ENCODE results near the gene MAGI2.

Gene MAGI2

GRCh38 chr7:79302293-79302692 lies 151.2 kb downstream of the MAGI2 start:
- DNase-seq (ENCODE audit: low spot score): no peak

DNA sequence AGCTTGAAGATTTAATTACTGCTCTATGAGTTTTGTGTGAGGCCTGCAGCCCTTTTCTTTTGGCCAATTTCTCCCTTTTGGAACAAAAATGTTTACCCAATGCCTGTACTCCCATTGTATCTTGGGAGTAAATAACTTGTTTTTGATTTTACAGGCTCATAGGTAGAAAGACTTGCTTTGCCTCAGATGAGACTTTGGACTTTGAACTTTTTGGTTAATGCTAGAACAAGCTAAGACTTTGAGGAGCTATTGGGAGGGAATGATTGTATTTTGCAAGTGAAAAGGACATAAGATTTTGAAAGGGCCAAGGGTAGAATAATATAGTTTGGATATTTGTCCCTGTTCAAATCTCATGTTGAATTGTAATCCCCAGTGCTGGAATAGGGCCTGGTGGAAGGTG lies 152.0 kb downstream of the MAGI2 start:
- no peak for DNase-seq (ENCODE audit: low spot score)

GRCh38 chr7:79300573-79300972 lies 152.9 kb downstream of the MAGI2 start:
- no peak for DNase-seq (ENCODE audit: low spot score)

DNA sequence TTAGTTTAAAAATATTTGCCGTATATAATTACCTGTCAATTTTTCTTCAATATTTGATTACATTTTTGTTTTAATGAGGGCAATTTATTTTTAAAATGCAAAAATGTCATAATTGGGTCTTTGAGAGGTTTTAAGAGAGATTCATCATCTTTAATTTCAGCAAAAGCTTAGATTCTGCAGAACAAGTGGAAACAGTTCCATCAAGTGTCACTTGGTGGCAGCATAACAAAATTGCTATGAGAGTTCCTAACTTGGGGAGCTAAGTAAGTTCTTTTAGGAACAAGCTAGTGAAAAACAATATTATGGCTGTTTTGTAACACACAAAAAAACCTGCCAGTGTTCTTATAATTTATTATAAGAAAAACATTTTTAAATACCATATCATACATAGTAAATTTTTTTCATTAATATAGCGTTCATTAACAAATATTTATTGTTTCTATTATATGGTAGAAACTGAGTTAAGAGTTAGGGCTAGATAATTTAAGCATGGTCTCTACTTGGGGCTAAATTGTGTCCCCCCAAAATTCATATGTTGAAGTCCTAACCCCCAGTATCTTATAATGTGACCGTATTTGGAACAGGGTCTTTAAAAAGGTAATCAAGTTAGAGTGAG lies 155.2 kb downstream of the MAGI2 start:
- DNase-seq (ENCODE audit: low spot score): peak; percentile 57

GRCh38 chr7:79296553-79297320 lies 156.7 kb downstream of the MAGI2 start:
- no peak for DNase-seq (ENCODE audit: low spot score)

GRCh38 chr7:79293655-79294142 lies 159.8 kb downstream of the MAGI2 start:
- DNase-seq (ENCODE audit: low spot score): no peak

GRCh38 chr7:79292834-79293233 lies 160.6 kb downstream of the MAGI2 start:
- no peak for DNase-seq (ENCODE audit: low spot score)

DNA sequence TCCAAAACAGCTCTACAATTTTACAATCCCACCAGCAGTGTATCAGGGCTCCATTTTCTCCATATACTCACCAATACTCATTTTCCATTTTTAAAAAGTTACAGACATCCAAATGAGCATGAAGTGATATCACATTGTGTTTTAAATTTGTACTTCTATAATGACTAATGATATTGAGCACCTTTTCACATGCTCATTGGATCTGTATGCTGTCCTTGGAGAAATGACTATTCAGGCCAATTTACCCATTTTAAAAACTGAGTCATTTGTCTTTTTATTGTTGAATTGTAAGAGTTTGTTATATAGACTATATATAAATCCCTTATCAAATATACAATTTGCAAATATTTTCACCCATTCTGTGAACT lies 162.0 kb downstream of the MAGI2 start:
- no peak for DNase-seq (ENCODE audit: low spot score)

DNA sequence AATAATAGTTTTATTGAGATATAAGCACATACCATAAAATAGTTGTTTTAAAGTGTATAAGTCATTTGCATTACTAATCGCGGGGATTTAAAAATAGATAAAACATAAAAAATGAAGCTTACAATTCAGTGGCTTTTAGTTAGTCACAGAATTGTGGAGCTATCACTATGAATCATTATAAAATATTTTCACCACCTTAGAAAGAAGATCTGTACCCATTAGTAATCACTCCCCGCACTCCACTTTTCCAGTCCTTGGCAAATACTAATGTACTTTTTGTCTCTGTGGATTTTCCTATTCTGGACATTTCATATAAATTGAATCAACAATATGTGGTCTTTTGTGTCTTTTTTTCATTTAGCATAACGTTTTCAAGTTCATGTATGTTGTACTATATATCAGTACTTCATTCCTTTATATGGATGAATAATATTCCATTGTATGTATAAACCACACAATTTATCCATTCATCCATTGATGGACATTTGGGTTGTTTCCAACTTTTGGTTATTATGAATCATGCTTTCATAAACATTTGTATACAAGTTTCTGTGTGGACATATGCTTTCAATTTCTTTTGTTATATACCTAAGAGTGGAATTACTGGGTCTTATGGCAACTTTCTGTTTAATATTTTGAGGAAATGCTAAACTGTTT lies 162.5 kb downstream of the MAGI2 start:
- peak; percentile 18 for DNase-seq (ENCODE audit: low spot score)

DNA sequence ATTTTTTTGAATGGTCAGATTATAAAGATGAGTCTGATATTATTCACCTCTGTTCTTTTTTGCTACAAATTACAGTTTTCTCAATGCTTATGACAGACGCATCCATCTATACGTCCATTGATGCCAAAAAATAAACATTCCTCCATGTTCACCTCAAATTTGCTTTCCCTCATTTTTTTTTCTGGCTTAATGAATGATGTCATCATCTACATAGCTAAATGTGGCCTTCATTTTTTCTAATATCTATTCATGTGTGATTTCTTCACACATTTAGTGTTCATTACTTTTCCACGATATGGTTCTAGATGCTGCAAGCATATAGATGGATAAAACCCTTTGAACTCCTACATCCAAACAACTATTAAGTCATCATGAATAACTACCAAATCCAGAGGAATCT lies 163.1 kb downstream of the MAGI2 start:
- DNase-seq (ENCODE audit: low spot score): no peak

DNA sequence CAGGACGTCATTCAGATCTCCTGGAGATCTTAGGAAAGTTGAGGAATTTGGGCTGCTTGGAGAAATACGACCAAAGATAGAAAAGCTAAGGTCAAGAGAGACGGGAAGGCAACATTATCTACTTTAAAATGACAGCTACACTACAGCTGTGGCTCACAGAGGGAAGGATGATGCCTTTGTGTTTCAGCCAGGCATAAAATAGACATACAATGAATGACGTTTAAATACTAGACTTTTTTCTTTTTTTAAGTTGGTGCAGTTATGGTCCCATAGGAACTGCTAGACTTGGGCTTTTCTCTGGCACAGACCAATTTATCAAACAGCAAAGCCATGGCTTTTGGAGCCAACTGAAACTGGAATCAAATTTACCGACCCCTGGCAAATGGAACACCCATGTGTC lies 164.8 kb downstream of the MAGI2 start:
- DNase-seq (ENCODE audit: low spot score): no peak

GRCh38 chr7:79287981-79288380 lies 165.5 kb downstream of the MAGI2 start:
- DNase-seq (ENCODE audit: low spot score): peak; percentile 19

- DNase-seq (ENCODE audit: low spot score): no peak
Measured at GRCh38 chr7:79286181-79286580, 167.3 kb downstream of the MAGI2 start.

DNA sequence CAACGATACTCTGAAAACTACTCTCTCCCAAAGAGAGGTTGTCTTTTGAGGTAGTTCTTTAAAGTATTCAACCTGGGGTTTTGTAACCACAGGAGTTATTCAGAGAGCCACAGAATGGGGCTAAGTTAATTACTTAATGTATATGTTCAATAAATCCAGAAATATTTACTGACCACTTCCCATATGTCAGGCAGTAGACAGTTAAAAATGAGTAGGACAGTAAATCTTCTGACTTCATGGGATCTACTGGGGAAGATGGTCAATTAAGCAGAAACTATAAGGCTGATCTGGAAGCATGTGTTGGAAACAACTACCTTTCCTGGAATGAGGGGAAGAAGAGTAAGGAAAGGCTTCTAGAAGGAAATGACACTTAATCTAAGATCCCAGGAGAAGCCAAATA lies 167.7 kb downstream of the MAGI2 start:
- DNase-seq (ENCODE audit: low spot score): no peak

DNA sequence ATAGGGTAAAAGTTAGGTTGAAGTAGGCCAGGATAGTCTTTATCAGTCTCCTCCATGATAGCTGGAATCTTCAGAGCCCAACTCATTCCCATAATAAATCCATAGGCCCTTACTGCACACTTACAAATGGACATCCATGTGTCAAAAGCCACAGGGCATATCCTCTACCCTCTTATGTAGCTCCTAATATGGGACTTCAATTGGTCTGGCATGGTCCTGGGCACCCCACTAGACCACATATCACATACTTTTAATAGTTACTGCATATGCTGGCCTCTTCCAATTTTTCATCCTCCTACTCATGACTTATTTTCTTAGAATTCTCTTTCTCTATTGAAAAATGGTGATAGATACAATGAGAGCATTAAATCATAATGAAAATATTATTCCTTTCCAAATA lies 169.3 kb downstream of the MAGI2 start:
- DNase-seq (ENCODE audit: low spot score): peak; percentile 34

GRCh38 chr7:79282882-79283602 lies 170.4 kb downstream of the MAGI2 start:
- DNase-seq (ENCODE audit: low spot score): peak; percentile 14

- DNase-seq (ENCODE audit: low spot score): peak; percentile 50
Measured at GRCh38 chr7:79282070-79282694, 171.3 kb downstream of the MAGI2 start.

DNA sequence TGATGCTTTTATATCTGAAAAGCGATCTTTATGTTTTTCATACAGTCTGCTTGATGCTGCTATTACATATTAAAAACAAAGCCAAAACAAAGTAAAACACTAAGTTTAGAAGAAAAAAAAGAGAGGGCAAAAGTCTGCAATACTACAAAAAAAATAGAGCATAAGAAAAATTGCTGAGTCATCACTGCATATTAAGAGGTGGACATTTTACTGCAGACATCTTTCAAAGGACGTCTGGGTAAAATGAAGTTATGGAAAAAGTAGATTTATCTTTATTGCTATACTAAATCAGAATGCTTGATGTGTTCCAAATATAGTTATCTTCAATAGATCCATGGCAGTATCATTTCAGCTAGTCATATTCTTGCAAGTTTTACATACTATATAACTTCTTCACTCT lies 172.0 kb downstream of the MAGI2 start:
- no peak for DNase-seq (ENCODE audit: low spot score)

DNA sequence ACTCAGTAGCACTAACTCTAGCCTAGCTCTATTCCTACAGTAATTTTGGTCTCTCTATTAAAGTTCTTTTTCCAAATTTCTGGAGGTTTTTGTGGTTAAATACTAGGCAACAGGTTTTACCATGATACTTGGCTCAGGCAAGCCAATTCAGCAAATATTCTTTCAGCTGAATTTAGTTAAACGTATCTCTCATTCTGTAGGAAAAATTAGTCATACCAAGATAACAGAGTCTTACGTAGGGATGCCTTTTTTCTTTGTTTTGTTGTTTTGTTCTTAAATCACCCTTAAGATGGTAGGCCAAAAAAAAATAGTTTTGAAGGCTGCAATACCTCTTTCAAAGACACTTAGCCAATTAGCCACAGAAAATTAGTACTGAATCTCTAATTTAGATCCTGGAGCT lies 180.5 kb downstream of the MAGI2 start:
- DNase-seq (ENCODE audit: low spot score): no peak

DNA sequence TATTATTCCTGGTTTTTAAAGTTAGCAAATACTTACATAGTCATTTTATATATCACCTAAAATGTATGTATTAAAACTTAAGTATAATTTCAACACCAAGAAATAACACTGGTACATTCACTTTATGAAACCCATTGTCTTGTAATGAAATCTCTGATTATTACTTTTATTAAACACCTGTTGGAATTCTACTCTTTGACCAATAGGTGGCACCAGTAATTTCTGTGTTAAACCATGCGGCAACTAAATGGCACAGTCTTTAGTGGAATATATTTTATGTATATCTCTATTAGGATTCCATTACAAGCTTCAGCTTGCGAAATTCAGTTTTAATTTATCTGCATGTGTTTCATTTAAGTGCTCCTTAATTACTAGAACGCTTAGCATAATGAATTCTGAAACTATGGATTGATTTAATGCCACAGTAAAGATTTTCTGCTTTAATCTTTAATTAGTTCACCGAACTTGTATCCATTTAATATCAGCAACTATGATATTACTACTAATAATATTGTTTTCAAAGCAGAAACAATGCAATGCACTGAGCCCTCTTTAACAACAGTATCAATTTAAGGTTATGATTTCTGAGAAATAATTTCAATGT lies 181.3 kb downstream of the MAGI2 start:
- DNase-seq (ENCODE audit: low spot score): peak; percentile 31

DNA sequence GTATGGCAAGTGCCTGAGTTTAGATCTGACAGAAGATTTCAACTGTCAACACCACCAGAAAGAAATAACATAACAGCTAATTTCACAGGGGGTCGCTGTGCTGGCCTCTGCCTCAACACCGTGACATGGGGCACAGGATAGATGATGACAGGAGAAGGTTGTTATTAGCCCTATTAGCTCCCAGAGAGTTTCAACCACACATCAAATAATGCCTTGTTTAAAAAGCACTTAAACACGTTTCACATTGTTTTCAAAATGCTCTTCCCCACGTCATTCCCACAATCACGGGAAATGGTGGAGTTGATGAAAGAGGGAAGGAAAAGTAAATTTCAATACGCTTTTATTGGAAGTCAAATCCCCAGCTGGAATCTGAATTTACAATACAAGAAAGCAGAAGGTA lies 184.7 kb downstream of the MAGI2 start:
- DNase-seq (ENCODE audit: low spot score): no peak

DNA sequence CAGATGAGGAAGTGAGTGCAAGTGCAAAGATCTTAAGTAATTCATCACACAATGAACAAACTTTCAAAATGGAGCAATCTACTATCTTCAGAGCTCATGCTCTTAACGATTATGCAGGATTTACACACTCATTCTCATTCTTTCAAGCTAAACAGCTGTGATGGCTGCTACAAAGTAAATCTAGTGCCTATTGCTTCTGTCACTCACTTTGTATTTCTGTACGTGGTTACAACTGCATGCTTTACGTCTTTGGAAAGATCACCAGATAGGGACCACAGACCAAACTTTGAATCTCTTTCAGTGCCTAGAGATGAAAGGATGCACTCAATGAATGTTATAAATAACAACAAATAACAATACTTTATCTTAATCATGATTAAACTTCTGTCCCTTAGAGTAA lies 194.6 kb downstream of the MAGI2 start:
- DNase-seq (ENCODE audit: low spot score): no peak

Measured in AG20443 (cell line).